Cardiac muscle cell (in vitro differentiated cells and primary cell): Measurements from ENCODE around the gene SPHK1. TPM values are rescaled to one million over a fixed set of nuclear protein-coding genes. Genes with fewer than 3 reads are reported as not detected.
A peak's percentile ranks its signal among the peaks of the same experiment; 100 is the strongest.

ENCODE experiments used
- DNase-seq, 2 donors: peaks; one replicate each; pipeline versions ENCODE4 v3.0.0 to v3.0.0-alpha.2; 2010 to 2017; ENCODE audit warnings: low read depth in 1 of 2, low spot score in 1 of 2
- H3K27ac ChIP-seq: fragments of 200-600 bp; sonication (generic); 2 replicates; pipeline ENCODE4 v1.5.1; 2016
- H3K27me3 ChIP-seq: fragments of 200-600 bp; sonication (generic); 2 replicates; pipeline ENCODE4 v1.6.0; 2016; ENCODE audit warnings: control low read depth
- H3K36me3 ChIP-seq: fragments of 200-600 bp; sonication (generic); 2 replicates; pipeline ENCODE4 v1.5.1; 2016; ENCODE audit warnings: control low read depth
- H3K4me1 ChIP-seq: fragments of 200-600 bp; sonication (generic); 2 replicates; pipeline ENCODE4 v1.8.1; 2017; ENCODE audit warnings: low read depth, mild to moderate bottlenecking, mixed run types
- H3K4me3 ChIP-seq: fragments of 200-600 bp; sonication (generic); 2 replicates; pipeline ENCODE4 v1.5.1; 2016; ENCODE audit warnings: mild to moderate bottlenecking
- H3K9me3 ChIP-seq: fragments of 200-600 bp; sonication (generic); 2 replicates; pipeline ENCODE4 v1.5.1; 2017; ENCODE audit warnings: low read depth, mild to moderate bottlenecking, control low read depth
- polyA plus RNA-seq: library from polyadenylated mRNA; unstranded; fragments of >200 nt; fragmentation: Nextera tagmentation; extraction: Ambion mirVana; gene quantifications from 2 replicates; pipeline ENCODE4 v1.2.1, GENCODE V29; 2016
- total RNA-seq: library from RNA; depleted of rRNA; stranded (reverse); fragments of >200 nt; gene quantifications from 2 replicates; pipeline ENCODE4 v1.2.3, GENCODE V29; 2016
- TF ChIP-seq, protein P1 (sequence below): IDR thresholded peaks from 2 replicates; pipeline ENCODE4 v1.5.1; 2012; ENCODE audit warnings: low read depth, mild to moderate bottlenecking, low read length

Gene SPHK1
- total and polyA plus RNA-seq, 2 experiments from 2014 or later: 14.3 to 24.3 TPM

DNA sequence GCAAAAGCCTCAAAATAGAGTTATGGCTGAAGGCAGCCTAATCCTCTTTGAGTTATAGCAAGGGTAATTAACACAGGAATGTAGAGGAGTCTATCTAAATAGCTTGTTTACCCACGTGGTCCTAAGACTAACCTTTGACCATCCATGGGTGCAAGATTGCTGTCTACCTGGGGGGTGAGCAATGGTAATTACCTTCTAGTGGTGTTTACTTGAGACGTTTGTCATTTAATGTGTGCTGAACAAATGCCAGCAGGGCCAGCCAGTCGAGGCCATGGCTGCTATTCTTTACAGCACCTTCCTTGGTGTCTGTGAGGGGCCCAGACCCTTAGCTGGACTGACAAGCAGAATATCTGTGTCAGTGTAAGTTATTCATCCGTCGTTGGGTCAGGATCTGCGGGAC lies 16.8 kb upstream of the SPHK1 start:
- Histone ChIP-seq H3K9me3 (no peaks in the 10 kb centered on the region), H3K27ac (no peak overlapping the region), H3K4me3 (no peak overlapping the region), H3K27me3 (no peaks in the 10 kb centered on the region), H3K4me1 (peaks cover 7% of the 10 kb centered on the region), H3K36me3 (no peaks in the 10 kb centered on the region)
- DNase-seq: no peak
- TF ChIP-seq, protein P1, sequence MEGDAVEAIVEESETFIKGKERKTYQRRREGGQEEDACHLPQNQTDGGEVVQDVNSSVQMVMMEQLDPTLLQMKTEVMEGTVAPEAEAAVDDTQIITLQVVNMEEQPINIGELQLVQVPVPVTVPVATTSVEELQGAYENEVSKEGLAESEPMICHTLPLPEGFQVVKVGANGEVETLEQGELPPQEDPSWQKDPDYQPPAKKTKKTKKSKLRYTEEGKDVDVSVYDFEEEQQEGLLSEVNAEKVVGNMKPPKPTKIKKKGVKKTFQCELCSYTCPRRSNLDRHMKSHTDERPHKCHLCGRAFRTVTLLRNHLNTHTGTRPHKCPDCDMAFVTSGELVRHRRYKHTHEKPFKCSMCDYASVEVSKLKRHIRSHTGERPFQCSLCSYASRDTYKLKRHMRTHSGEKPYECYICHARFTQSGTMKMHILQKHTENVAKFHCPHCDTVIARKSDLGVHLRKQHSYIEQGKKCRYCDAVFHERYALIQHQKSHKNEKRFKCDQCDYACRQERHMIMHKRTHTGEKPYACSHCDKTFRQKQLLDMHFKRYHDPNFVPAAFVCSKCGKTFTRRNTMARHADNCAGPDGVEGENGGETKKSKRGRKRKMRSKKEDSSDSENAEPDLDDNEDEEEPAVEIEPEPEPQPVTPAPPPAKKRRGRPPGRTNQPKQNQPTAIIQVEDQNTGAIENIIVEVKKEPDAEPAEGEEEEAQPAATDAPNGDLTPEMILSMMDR: no peak

DNA sequence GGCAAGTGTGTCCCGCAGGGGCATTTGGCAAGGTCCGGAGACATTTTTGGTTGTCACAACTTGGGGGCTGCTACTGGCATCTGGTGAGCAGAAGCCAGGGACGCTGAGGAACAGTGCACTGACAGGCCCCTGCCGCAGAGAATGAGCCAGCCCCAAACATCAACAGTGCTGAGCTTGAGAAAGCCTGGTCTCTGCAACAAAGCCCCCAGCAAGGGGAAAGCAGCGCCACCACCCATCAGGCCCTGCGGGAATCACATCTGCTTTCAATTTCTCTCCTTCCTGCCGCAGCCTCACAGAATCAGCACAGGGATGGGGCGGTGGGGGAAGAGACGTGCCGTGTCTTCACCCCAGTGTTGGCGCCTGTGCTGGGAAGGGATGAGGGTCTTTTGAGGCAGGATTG lies 15.9 kb upstream of the SPHK1 start:
- DNase-seq: peak in 1 of 2 donors; percentile 53
- Histone ChIP-seq H3K4me1 (peaks cover 10% of the 10 kb centered on the region), H3K27me3 (no peaks in the 10 kb centered on the region), H3K4me3 (no peak overlapping the region), H3K9me3 (no peaks in the 10 kb centered on the region), H3K36me3 (no peaks in the 10 kb centered on the region), H3K27ac (no peak overlapping the region)
- TF ChIP-seq, protein P1: no peak

DNA sequence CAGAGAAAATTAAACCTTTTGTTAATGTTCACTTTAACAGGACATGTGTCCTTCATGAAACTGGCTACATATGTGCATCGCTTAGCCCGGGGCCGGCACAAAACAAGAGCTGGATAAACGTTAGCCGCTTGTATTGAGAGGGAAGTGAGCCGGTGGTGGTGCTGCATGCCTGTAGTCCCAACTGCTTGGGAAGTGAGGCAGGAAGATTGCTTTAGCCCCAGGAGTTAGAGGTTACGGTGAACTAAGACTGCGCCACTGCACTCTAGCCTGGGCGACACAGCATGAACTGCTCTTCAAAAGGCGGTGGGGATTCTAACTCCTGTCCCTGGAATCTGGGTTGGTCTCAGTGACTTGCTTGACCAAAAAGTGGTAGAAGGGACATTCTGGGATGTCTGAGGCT lies 15.0 kb upstream of the SPHK1 start:
- H3K4me1 ChIP-seq: peaks cover 18% of the 10 kb centered on the region
- H3K27me3 ChIP-seq: no peaks in the 10 kb centered on the region
- H3K27ac ChIP-seq: peak overlapping the region; percentile 37
- H3K9me3 ChIP-seq: no peaks in the 10 kb centered on the region
- H3K4me3 ChIP-seq: no peak overlapping the region
- TF ChIP-seq, protein P1: no peak
- no peak for DNase-seq
- H3K36me3 ChIP-seq: no peaks in the 10 kb centered on the region

DNA sequence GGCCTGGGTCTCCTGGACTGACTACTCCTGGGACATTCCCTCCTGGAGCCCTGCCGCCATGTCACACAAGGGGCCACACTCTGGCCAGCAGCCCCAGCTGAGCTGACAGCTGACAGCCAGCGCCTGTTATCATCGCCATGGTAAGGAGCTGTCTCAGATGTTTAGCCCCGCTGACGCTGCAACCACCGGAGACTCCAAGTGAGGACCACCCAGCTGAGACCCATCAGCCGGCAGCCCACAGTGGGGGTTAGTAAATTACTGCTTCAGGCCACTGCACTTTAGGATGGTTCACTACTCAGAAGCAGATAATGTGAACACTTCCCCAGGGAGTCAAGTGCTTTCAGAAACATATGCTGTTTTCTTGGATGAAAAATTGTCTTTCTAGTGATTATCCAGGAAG lies 14.6 kb upstream of the SPHK1 start:
- TF ChIP-seq, protein P1: no peak
- no peaks in the 10 kb centered on the region for H3K9me3 ChIP-seq
- H3K4me1 ChIP-seq: peaks cover 19% of the 10 kb centered on the region
- peak overlapping the region; percentile 37 for H3K27ac ChIP-seq
- no peaks in the 10 kb centered on the region for H3K36me3 ChIP-seq
- no peak overlapping the region for H3K4me3 ChIP-seq
- peak in 1 of 2 donors; percentile 42 for DNase-seq
- no peaks in the 10 kb centered on the region for H3K27me3 ChIP-seq

DNA sequence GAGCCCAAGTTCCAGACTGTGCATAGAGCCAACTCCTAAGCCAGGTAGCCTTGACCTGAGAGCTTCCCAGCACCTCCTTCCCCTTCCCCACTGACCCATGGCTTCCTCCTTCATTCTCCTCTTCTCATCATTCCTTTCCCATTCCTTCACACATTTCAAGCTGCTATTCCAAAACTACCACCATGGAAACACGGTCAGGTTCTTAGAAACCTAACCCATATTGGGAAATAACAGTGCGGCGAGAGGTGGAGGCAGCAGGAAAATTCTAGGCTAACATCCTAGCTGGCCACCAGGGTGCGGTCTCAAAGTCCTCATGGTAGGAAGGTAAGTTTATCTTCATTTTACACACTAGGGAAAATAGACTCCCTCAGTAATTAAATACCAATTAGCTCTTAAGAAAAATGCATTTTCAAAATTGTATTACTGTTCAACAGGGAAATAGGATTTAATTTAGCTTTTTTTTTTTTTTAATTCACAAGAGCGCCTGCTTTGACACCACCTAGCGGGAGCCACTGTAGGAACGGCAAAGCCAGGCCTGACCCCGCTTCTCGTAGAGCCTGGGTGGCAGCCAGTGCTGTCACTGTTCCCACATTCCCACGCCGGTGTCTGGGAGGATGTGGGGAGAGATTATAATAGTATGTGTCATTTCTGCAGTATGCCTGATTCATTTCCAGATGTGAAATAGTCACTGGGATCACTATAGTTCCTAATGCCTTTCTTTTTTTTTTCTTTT lies 14.0 kb upstream of the SPHK1 start:
- peak in 1 of 2 donors; percentile 93 for DNase-seq
- Histone ChIP-seq H3K27me3 (no peaks in the 10 kb centered on the region), H3K27ac (peak overlapping the region; percentile 37), H3K36me3 (no peaks in the 10 kb centered on the region), H3K9me3 (no peaks in the 10 kb centered on the region), H3K4me3 (no peak overlapping the region), H3K4me1 (peaks cover 21% of the 10 kb centered on the region)
- TF ChIP-seq, protein P1: peak; percentile 73
